Measurements from ENCODE around the gene PLRG1. TPM values are rescaled to one million over a fixed set of nuclear protein-coding genes. Genes with fewer than 3 reads are reported as not detected.

Gene PLRG1
- total RNA-seq, 4 donors from 2014 or later, result 47.1 to 60.5 (median 49.2) TPM

GRCh38 chr4:154559141-154559493 is 8.9 kb upstream of the PLRG1 start:
- no peak for DNase-seq
- H3K4me1 ChIP-seq, result no peaks in the 10 kb centered on the region
- no peak overlapping the region for H3K4me3 ChIP-seq
- H3K36me3 ChIP-seq, result no peaks in the 10 kb centered on the region
- H3K9me3 ChIP-seq, result no peaks in the 10 kb centered on the region
- no peak overlapping the region for H3K27ac ChIP-seq
- no peaks in the 10 kb centered on the region for H3K27me3 ChIP-seq
- intact Hi-C loops (cut with DNase I), result loop anchor here (5.0 kb wide), 1 partner anchor 63 kb away; no protein-coding TSS in a partner anchor
- 78 to 93% methylated on average over 1 of the region's 1 CpG for WGBS, 2 donors
- TF ChIP-seq POLR2A (IDR thresholded peaks at IDR 0.05) (no peak), CTCF (IDR thresholded peaks at IDR 0.05) (no peak)

DNA sequence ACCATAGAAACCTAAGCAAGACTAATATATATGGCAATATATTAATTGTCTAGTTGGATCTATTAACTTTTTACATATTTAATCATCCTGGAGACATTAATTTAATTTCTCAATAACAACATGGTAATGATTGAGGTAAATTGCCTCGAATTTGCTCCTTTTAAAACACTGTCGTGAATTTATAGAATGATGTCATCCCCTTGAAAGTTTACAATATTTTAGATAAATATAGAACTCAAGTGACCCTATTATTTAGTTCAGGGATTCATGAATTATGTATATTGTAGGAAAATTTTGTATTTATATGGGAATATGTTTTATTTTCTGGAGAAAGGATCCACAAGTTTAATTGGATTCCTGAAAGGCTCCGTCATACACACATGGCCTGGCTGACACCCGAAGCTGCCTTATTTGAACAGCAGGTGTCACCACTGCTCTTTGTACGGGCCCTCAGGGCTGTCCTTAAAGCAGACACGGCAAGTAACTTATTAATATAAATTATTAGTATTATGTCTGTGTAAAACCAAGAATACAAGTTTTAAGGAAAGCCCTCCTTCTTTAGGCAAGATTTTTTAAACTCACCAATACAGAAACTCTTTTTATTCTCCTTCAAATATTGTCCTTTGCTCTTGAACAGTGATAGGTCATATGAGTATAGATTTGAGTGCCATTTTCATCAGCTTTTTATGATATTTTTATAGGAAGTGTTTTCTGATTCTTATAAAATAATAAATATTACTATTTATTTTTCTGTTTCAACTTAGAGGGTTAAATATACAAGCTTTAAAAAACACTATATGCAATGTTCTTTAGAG is 1.9 kb upstream of the PLRG1 start:
- H3K27me3 ChIP-seq, result no peaks in the 10 kb centered on the region
- intact Hi-C loops (cut with DNase I), result no loop called here
- H3K27ac ChIP-seq, result no peak overlapping the region
- H3K4me1 ChIP-seq, result peaks cover 7 to 29% (median 21%) of the 10 kb centered on the region in 3 donors
- peak; percentile 2 for DNase-seq
- H3K4me3 ChIP-seq, result no peak overlapping the region
- H3K9me3 ChIP-seq, result no peaks in the 10 kb centered on the region
- peaks cover 0 to 9% (median 4%) of the 10 kb centered on the region in 3 donors for H3K36me3 ChIP-seq
- WGBS, 2 donors, result 19 to 26% methylated on average over 6 of the region's 6 CpGs
- TF ChIP-seq POLR2A (IDR thresholded peaks at IDR 0.05) (no peak), CTCF (IDR thresholded peaks at IDR 0.05) (peak; percentile 66 to 83 (median 80))

- DNase-seq, result no peak
- H3K36me3 ChIP-seq, result peaks cover 4 to 73% (median 35%) of the 10 kb centered on the region in 3 donors
- 81 to 84% methylated on average over 4 of the region's 4 CpGs for WGBS, 2 donors
- H3K27me3 ChIP-seq, result no peaks in the 10 kb centered on the region
- no peak overlapping the region for H3K27ac ChIP-seq
- intact Hi-C loops (cut with DNase I), result no loop called here
- H3K4me1 ChIP-seq, result peaks cover 7 to 20% (median 12%) of the 10 kb centered on the region in 3 donors
- H3K4me3 ChIP-seq, result no peak overlapping the region
- H3K9me3 ChIP-seq, result no peaks in the 10 kb centered on the region
- TF ChIP-seq CTCF (IDR thresholded peaks at IDR 0.05) (no peak), POLR2A (IDR thresholded peaks at IDR 0.05) (no peak)
Measured at GRCh38 chr4:154545689-154546088, 4.5 kb downstream of the PLRG1 start.

- H3K4me1 ChIP-seq, result no peaks in the 10 kb centered on the region
- DNase-seq, result no peak
- intact Hi-C loops (cut with DNase I), result no loop called here
- TF ChIP-seq POLR2A (IDR thresholded peaks at IDR 0.05), result no peak
- no peak for TF ChIP-seq CTCF (IDR thresholded peaks at IDR 0.05)
- 94 to 95% methylated on average over 4 of the region's 4 CpGs for WGBS, 2 donors
- peaks cover 1 to 100% (median 50%) of the 10 kb centered on the region in 3 donors for H3K36me3 ChIP-seq
- no peak overlapping the region for H3K4me3 ChIP-seq
- H3K27me3 ChIP-seq, result no peaks in the 10 kb centered on the region
- H3K27ac ChIP-seq, result no peak overlapping the region
- no peaks in the 10 kb centered on the region for H3K9me3 ChIP-seq
Measured at GRCh38 chr4:154542271-154542879, 7.8 kb downstream of the PLRG1 start.

DNA sequence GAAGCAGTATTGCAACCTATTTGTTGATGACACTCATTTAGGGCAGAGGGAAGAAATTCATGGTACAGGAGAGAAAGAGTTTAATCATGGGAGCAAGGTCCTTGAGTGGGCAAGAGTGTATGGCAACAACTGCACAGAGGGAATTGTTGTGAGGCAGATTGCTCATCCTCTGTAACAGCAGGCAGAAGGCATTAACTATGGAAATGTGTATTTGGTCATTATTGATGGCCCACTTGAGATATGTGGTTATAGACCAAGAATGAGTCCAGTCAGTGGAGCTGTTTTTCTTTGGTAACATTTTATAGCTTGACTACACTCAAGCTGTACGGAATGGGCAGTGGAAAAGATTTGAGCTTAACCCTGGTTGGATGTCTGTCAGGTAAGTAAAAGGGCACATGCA is 15.9 kb downstream of the PLRG1 start:
- intact Hi-C loops (cut with DNase I), result no loop called here
- H3K4me3 ChIP-seq, result no peak overlapping the region
- H3K4me1 ChIP-seq, result peaks cover 0 to 14% (median 0%) of the 10 kb centered on the region in 3 donors
- TF ChIP-seq POLR2A (IDR thresholded peaks at IDR 0.05) (no peak), CTCF (IDR thresholded peaks at IDR 0.05) (no peak)
- no peak overlapping the region for H3K27ac ChIP-seq
- DNase-seq, result no peak
- WGBS, 2 donors, result 71 to 80% methylated on average over 1 of the region's 1 CpG
- H3K9me3 ChIP-seq, result no peaks in the 10 kb centered on the region
- peaks cover 0 to 42% (median 16%) of the 10 kb centered on the region in 3 donors for H3K36me3 ChIP-seq
- no peaks in the 10 kb centered on the region for H3K27me3 ChIP-seq

Measured in esophagus squamous epithelium (tissue), 5 donors.